CD4-positive, alpha-beta T cell treated with Interleukin-15 for 1 hour (primary cell): ENCODE measurements around the gene RLN2.
A peak's percentile ranks its signal among the peaks of the same experiment; 100 is the strongest.
"Not testable (repeated sequence)": the region's sequence is repeated elsewhere in the genome, so short reads cannot be mapped to it uniquely, and the experiment has no call there.

Experiments
- DNase-seq: peaks from one replicate; pipeline ENCODE4 v3.0.0-alpha.2; 2020

The RLN2 gene

DNA sequence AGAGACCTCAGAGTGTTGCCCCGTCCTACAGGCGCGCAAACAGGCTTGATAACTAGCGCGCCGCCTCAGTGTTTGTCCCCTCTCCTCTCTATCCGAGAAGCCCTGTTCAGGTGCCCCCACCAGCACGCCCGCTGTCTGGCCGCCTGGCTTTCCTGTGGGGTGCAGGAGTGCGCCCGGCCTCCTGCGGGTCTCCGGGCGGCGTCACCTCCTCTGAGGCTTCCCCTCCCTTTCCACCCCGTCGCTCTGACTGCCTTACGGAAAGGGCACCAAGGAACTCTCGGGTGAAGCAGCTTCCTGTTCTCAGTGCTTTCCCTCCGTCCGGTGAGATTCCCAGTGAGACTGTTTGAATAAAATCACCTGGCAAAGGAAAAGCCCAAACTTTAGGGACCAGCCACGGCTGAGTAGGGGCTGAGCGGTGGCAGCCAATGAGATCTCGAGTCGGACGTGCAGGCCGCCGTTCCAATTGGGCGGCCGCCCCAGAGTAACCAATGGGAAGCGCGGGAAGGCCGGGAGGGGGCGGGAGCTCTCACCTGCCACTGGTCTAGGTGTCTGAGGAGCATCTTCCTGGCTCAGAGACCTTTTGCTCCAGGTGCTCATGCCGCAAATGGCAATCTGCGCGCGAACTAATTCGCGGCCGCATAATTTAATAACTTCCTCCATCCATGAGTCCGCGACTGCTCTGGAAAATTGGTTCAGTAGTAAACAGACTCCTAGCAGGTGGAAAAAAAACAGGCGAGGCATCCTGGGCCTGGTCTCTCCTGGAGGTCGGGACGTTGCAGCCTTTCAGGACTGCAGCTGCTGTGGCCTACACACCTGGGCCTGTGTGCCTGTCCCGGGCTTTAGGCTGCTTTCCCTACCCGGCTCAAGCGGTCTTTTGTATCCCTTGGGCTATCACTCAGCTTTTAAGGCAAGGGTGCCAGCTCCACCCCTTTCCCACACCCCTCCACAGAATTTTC is at the start of gene RLN2:
Gene RLN2, minus strand, starts transcription at position 877 of the 956 bp plus-strand sequence. Its CDS starts 136 bp downstream, at position 741.
- not testable (repeated sequence) for DNase-seq

DNA sequence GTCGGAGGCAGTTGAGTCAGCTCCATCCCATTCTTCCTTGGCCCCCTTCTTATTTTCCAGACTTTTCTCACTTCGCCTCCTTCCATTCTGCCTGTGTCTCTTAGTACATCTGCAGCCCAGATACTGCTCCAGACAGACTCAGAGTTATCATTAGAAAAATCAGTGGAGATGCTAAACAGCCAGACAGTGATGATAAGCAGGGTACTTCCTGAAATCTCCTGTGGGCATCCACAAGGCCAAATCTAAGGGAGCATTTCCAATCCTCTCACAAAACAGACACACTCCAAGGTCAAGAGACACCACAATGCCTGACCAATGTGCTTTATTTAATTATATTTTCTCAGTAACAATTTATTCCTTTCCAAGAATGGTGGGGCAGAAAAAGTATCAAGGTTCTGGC is 49.7 kb upstream of the RLN2 start:
- DNase-seq, result no peak

- DNase-seq, result no peak
Measured at GRCh38 chr9:5352637-5353248, 48.2 kb upstream of the RLN2 start.

DNA sequence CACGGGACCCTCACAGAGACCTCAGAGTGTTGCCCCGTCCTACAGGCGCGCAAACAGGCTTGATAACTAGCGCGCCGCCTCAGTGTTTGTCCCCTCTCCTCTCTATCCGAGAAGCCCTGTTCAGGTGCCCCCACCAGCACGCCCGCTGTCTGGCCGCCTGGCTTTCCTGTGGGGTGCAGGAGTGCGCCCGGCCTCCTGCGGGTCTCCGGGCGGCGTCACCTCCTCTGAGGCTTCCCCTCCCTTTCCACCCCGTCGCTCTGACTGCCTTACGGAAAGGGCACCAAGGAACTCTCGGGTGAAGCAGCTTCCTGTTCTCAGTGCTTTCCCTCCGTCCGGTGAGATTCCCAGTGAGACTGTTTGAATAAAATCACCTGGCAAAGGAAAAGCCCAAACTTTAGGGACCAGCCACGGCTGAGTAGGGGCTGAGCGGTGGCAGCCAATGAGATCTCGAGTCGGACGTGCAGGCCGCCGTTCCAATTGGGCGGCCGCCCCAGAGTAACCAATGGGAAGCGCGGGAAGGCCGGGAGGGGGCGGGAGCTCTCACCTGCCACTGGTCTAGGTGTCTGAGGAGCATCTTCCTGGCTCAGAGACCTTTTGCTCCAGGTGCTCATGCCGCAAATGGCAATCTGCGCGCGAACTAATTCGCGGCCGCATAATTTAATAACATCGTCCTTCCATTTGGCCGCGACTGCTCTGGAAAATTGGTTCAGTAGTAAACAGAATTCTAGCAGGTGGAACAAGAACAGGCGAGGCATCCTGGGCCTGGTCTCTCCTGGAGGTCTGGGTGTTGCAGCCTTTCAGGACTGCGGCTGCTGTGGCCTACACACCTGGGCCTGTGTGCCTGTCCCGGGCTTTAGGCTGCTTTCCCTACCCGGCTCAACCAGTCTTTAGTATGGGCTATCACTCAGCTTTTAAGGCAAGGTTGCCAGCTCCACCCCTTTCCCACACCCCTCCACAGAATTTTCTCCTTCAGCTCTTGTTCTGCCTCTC is 34.8 kb upstream of the RLN2 start, which contains the start of gene RLN1:
Gene RLN1, minus strand, starts transcription at position 885 of the 990 bp plus-strand sequence. Its CDS starts 130 bp downstream, at position 755.
- DNase-seq, result not testable (repeated sequence)

DNA sequence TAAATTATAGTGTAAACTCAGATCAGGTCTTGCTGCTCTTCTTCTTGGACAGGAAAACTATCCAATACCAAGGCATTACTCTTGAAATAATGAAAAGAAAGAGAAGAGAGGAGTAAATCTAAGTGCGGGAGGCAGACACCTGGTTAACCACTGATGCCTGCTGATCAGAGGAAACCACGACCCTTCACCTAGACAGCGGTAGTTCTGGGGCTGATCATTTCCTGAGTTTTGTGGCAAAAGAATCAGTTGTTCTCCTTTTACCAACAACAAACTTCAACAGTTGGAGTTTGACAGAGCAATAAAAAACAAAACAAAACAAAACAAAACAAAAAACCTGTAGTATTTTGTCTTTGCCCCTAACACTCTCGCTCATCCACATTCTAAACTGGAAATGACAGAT is 32.2 kb upstream of the RLN2 start:
- DNase-seq, result peak; percentile 43

DNA sequence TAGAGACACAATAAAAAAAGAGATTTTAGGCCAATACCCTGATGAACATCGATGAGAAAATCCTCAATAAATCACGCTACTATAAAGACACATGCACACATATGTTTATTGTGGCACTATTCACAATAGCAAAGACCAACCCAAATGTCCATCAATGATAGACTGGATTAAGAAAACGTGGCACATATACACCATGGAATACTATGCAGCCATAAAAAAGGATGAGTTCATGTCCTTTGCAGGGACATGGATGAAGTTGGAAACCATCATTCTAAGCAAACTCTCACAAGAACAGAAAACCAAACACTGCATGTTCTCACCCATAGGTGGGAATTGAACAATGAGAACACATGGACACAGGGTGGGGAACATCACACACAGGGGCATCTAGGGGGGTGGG is 26.8 kb upstream of the RLN2 start:
- DNase-seq, result not testable (repeated sequence)

DNA sequence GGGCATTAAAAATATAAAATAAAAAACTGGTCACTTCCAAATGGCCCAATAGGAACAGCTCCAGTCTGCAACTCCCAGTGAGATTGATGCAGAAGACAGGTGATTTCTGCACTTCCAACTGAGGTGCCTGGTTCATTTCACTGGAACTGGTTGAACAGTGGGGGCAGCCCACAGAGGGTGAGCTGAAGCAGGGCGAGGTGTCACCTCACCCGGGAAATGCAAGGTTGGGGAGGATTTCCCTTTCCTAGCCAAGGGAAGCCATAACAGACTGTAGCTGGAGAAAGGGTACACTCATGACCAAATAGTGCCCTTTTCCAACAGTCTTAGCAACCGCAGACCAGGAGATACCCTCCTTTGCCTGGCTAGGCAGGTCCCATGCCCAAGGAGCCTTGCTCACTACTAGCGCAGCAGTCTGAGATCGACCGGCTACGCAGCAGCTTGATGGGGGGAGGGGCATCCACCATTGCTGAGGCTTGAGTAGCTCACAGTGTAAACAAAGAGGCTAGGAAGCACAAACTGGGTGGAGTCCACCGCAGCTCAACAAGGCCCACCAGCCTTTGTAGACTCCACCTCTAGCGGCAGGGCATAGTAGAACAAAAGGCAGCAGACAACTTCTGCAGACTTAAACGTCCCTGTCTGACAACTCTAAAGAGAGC is 22.5 kb upstream of the RLN2 start:
- peak; percentile 66 for DNase-seq

- no peak for DNase-seq
Measured at GRCh38 chr9:5326187-5326586, 21.7 kb upstream of the RLN2 start.

- not testable (repeated sequence) for DNase-seq
Measured at GRCh38 chr9:5321601-5322000, 17.1 kb upstream of the RLN2 start.

- no peak for DNase-seq
Measured at GRCh38 chr9:5321058-5321457, 16.5 kb upstream of the RLN2 start.

GRCh38 chr9:5316406-5316805 is 11.9 kb upstream of the RLN2 start:
- not testable (repeated sequence) for DNase-seq

DNA sequence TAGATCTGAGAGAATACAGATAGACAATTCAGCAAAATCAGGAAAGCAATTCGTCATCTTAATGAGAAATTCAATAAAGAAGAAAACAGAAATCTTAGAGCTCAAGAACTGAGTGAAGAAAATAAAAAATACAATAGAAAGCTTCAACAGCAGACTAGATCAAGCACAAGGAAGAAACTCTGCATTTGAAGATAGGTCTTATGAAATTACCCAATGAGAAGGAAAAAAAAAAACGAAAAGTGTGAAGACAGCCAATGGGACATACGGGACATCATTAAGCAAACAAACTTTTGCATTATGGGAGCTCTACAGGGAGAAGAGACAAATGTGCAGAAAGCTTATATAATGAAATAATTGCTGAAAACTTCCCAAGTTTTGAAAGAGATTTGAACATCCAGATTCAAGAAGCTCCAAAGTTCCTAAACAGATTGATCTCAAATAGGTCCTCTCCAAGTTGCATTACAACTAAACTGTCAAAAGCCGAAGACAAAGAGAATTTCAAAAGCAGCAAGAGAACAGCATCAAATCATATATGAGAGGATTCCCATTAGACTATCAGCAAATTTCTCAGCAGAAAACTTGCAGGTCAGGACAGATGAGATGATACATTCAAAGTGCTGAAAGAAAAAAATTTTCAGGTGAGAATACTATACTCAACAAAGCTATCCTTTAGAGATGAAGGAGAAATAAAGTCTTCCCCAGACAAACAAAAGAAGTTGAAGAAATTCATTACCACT is 10.8 kb upstream of the RLN2 start:
- no peak for DNase-seq

DNA sequence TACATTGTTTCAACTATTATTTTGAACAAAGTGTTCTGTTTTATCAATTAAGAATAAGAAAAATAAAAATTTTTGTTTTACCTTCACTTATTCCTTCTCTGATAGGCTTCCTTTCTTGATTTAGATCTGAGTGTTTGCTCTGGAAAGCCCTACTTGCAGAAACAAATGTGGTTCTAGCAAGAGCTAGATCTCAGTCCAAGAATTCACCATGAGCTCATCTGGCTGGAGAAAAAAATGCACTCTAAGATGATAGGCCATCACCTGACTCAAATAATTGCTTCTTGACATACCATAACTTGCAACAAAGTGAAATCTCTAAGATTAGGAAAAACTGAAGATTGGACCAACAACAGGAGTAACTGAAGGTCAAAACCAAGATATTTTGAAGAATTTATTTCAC is 6.3 kb upstream of the RLN2 start:
- DNase-seq, result no peak

GRCh38 chr9:5305741-5306140 is 1.2 kb upstream of the RLN2 start:
- DNase-seq, result no peak

DNA sequence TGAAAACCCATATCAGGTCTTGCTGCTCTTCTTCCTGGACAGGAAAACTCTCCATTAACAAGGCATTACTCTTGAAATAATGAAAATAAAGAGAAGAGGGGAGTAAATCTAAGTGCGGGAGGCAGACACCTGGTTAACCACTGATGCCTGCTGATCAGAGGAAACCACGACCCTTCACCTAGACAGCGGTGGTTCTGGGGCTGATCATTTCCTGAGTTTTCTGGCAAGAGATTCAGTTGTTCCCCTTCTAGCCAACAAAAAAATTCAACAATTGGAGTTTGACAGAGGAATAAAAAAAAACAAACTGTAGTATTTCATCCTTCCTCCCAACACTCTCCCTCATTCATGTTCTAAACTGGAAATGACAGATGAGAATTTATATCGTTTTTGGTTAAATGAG is 3.0 kb downstream of the RLN2 start:
- DNase-seq, result no peak

DNA sequence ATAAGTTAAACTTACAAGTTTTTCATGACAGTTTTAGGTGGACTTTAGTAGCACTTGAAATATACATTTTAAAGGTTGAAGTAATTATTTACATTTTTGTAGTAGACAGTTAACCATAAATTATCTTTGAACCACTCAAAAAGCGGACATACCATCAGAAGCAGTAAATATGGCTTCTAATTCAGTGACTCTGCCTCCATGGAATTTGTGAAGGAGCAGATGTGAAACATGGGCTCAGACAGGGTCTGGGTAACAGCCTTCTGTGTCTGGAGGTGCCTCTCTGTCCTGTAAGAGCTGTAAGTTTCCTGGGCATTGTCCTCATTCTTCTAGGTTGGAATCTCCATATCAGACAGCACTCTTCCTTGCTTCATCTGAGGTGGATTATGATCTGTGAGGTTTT is 12.4 kb downstream of the RLN2 start:
- DNase-seq, result no peak

DNA sequence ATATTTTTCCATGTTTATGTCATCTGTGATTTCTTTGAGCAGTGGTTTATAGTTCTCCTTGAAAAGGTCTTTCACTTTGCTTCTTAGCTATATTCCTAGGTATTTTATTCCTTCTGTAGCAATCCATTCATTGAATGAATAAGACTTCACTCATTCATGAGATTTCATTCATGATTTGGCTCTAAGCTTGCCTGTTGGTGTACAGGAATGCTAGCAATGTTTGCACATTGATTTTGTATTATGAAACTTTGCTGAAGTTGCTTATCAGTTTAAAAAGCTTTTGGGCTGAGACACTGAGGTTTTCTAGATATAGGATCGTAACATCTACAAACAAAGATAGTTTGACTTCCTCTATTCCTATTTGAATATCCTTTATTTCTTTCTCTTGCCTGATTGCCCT is 15.9 kb downstream of the RLN2 start:
- DNase-seq, result no peak

DNA sequence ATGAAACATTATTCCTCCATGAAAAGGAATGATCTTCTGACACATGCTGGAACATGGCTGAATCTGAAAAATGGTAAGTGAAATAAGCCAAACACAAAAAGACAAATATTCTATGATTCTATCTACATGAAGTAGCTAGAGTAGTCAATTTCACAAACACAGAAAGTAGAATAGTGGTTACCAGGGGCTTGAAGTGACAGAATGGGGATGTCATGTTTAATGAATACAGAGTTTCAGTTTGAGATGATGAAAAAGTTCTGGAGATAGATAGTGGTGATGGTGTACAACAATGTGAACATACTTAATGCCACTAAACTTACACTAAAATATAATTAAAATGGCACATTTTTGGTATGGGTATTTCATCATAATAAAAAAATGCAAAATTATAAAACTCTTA is 18.3 kb downstream of the RLN2 start:
- DNase-seq, result no peak

- no peak for DNase-seq
Measured at GRCh38 chr9:5278486-5278885, 26.0 kb downstream of the RLN2 start.

- DNase-seq, result no peak
Measured at GRCh38 chr9:5274770-5275169, 29.7 kb downstream of the RLN2 start.

DNA sequence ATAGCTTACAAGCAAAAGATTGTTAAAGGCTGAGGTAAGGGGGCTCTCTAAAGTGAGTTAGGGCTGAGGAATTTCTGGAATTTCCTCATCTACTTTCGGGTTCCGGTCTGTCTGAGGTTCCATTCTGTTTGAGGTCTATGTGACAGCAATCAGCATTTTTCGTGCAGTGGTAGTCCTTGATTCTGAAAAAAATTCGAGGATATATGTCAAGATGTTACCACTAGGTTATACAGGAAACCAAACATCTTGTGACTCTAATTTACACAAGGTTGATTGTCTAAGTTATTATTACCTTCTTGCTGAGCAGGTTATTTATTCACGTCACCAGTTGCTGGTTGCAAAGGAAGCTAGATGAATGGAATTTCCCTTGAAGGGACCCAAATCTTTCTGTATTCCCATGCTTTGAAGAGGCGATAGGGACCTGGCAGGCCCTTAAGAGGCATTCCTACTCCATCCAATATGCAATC is 35.2 kb downstream of the RLN2 start:
- no peak for DNase-seq
